ENCODE measurements around the gene MAGI2.
"Not testable (repeated sequence)": the region's sequence is repeated elsewhere in the genome, so short reads cannot be mapped to it uniquely, and the experiment has no call there.

The MAGI2 gene

DNA sequence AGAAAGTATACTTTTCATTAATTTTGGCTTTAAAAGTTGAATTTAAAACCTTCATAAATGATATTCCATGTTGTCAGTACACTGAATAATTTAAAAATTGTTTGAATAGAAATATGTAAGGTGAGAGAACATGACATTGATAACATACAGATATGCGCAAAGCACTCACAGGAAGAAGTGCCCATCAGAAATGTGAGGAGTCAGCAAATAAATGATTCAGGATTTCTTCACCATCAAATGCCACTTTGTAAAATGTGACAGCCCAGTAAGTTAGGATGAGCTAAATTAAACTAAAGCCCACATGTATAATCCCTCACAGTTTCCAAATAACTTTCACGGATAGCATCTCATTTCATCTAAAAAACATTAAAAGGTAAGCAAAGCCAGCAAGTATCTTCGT, 417.6 kb downstream of the MAGI2 start:
- DNase-seq = no peak

DNA sequence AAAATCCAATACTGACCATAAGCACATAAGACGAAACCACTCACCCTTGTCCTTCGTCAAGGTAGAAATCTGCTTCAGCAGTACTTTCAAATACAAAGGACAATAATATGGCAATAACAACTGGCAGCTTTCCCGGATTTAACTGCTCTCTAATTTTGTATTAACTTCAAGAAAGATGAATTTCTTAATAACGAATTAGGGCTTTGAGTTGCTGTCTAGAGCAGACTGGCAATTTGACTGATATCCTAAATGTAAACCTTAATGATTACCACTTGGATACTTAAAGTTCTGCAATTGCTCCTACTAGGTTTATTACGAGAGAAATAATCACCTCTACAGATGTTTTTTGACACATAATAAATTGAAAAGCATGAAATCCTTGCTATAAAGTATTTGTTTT, 418.7 kb downstream of the MAGI2 start:
- DNase-seq = no peak

DNA sequence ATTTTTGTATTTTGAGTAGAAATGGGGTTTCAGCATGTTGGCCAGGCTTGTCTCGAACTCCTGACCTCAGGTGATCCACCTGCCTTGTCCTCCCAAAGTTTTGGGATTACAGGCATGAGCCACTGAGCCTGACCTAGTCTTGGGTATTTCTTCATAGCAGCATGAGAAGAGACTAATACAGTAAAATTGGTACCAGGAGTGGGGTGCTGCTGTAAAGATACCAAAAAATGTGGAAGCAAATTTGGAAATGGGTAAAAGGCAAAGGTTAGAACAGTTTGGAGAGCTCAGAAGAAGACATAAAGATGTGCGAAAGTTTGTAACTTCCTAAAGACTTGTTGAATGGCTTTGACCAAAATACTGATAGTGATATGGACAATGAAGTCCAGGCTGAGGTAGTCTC, 433.8 kb downstream of the MAGI2 start:
- DNase-seq = not testable (repeated sequence)

DNA sequence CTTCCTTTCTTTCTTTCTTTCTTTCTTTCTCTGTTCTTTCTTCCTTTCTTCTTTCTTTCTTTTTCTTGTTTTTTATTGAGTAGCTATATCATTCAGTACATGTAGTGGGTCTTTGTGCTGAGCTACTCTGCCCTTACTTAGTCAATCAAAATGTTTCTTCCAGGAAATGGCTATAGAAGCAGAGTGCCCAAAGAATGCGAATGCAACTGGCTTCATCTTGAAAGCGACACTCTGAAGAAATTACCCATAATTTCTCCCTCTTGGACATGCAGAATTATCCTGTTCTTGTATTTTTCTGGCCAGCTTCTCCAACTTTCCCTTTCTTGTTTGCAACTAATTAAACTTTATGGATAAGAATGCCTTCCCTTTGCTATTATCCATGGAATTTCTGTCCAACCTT, 441.5 kb downstream of the MAGI2 start:
- DNase-seq = no peak

DNA sequence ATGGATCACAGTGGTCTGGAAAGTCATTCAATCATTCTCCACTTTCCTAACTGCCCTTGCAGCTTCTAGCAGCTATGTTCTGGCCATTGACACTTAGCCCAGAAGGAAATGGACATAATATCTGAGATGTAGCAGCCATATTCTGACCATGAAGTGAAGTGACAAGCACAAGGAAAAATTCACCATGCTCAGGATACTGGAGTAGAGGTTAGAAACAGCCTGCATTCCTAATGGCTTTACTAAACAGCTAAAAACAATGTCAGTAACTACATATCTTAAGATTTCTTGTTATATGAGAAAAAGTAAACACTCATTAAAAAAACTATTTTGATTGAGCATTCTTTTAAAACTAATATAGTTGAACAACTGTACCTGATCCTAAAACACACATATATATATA, 443.8 kb downstream of the MAGI2 start:
- DNase-seq = no peak

DNA sequence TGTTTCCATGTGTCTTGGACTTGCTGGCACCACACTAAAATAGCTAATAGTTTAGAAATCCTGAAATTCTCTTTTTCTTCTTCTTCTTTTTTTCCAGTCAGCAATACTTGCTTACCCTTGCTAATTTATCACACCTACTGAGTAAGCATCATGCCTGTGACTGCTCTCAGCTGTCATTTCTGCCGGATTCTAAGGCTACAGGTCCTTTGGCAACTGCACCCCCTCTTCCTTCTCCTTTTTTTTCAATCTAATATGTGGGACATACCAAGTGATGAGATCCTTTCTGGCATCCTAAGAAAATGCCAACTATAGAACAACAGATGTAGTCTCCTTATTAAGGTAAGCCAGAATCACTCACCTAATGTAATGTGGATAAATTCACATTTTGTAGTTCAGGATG, 444.7 kb downstream of the MAGI2 start:
- DNase-seq = no peak

DNA sequence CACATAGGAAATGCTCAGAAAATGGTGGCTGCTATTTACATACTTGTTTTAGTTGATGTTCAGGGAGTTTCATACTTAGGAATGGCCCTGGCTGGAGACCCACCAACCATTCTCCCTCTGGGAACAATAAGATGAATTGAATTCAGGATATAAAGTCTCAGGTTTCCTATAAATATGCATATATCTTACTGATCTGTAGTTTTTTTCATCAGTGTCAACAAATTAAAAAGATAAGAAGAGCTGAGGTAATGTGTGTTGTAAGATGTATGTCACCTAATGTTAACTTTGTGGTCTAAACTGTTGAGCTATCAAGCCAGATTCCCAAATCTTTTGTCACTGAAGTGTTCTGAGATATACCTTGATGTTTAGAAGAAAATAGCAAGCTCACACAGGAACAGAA, 457.5 kb downstream of the MAGI2 start:
- DNase-seq = no peak

DNA sequence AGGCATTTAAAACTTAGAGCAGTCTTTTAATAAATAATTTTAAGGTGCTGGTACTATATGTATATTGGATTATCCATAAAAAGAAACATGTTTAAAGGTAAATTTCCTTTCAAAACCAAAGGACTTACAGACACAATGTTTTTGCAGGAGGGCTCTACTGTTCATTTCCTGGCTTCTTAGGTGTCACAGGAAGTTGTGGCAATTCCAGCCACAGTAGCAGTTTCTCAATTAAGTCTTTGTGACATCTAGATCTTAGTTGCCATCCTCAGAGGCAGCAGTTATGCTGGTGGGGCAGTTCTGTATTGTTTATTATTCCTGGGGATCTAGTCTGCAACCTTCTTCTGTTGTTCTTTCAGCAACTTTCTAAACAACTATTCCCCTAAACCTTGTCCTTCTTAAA, 460.1 kb downstream of the MAGI2 start:
- DNase-seq = no peak

DNA sequence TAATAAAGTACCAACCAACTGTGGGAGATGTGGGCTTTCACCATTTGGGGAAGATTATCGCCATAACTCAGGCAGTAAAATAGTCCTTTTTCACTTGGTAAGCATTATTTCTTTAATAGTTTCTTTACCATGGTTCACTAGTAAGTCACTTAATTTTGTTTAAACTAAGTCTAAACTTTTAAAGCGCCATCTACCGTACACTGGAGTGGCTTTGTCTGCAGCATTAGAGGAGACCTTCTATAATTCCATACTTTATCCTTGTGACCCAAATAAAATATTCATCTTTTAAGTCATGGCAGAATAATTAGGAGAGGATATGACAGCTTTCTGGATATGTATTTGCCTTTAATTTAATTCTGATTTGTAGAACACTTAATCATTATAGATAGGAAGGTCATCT, 468.0 kb downstream of the MAGI2 start:
- no peak for DNase-seq

DNA sequence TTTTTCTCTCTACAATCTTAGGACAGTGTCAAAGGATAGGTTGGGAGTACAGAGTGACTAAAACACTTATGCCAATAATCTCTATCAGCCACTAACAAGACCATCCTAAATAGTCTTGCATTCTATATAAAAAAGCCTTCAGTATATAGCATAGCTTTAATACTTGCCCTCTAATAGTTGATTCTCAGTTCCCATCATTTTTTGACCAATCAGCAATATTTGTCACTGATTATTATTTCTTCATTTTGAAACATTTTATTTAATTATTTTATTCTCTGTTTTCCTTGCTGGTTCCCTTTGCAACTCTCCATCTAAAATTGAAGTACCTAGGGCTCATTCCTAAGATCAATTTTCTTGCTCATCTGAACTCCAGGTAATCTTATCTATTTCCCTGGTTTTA, 470.0 kb downstream of the MAGI2 start:
- DNase-seq = no peak

DNA sequence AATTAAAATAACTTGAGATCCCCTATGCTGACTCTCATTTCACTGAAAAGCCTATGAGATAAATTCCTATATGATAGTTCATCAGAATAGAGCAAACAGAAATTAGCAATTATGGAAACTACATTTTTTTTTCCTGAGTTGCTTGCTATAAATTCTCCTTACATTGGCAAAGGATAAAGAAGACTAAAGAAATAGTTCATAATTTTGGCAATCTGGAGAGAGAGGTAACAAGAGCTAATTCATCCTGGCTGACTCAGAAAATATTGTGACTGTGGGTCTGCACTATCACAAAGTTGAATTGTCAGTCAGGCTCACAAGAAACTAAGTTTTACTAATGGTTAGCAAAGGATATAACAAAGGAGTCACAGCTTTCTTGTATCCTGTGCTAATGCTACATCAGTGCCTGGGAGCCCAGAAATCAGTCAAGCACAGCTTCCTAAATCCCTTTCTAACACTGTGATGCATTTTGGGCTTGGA, 483.0 kb downstream of the MAGI2 start:
- DNase-seq = no peak

DNA sequence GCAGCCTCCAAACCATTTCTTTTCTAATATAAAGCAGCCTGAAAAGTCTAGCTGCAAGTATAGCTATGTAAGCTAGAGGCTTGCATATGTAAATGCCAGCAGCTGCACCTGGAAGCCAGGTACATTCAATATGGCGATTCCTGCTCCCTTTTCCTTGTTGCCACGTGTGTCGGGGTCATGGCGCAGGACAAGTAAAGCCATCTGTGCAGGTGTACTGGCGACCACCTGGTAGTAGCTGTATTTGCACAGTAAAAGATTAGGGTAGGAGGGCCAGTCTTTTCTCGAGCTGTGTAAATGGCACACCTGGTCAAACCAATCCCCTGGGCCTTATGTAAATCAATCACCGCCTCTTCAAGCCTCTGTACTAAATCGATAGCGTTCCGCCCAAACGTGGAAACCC, 484.5 kb downstream of the MAGI2 start:
- no peak for DNase-seq

DNA sequence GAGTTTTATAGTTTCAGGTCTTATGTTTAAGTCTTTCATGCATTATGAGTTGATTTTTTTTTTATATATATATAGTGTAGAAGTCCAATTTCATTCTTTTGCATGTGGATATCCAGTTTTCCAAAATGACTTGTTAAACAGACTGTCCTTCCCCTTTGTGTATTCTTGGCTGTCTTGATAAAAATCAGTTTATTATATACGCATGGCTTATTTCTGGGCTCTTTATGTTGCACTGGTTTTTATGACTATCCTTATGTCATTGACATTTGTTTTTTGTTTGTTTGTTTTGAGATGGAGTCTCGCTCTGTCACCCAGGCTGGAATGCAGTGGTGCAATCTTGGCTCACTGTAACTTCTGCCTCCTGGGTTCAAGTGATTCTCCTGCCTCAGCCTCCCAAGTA, 485.9 kb downstream of the MAGI2 start:
- not testable (repeated sequence) for DNase-seq

DNA sequence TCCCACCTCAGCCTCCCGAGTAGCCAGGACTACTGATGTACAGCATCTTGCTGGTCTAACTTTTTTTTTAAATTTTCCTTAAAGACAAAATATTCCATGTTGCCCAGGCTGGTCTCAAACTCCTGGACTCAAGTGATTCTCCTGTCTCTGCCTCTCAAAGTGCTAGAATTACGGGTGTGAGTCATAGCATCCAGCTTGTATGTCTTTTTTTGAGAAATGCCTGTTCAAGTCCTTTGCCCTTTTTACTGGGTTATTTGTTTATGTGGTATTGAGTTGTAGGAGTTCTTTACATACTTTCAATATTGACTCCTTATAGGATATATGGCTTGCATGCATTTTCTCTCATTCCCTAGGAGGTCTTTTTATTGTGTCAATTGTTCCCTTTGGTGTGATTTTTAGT, 486.4 kb downstream of the MAGI2 start:
- DNase-seq = no peak

DNA sequence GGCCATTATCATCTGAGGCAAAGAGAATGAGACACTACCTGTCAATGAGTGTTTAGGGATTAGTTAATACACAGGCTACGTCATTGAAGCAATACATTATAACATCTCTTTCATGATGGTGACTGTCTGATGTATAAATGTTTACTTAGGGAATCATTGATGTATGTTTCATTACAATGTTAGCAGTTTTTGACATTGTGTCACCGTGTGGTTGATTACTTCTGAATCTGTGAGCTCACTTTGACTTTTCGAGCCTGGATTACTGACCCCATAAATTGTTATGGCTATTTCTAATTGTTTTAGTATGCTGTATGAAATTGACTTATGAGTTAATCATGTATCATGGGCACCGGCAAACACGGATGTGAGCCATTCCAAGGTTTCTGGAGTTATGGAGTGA, 494.0 kb downstream of the MAGI2 start:
- no peak for DNase-seq

DNA sequence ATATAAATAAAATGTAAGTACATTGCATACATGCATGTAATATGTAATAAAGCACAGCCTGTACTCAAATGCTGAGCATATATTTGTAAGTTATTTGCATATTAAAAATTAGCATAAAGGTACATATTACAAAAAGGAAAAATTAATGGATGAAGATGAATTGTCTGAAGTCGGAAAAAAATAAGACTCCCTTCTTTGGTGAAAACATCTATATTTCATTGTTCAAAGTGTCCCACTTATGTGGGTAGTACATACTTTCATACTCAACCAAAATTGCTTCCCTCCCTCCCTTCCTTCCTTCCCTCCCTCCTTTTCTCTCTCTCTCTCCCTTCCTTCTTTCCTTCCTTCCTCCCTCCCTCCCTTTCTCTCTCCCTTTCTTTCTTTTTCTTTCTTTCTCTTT, 498.1 kb downstream of the MAGI2 start:
- no peak for DNase-seq

DNA sequence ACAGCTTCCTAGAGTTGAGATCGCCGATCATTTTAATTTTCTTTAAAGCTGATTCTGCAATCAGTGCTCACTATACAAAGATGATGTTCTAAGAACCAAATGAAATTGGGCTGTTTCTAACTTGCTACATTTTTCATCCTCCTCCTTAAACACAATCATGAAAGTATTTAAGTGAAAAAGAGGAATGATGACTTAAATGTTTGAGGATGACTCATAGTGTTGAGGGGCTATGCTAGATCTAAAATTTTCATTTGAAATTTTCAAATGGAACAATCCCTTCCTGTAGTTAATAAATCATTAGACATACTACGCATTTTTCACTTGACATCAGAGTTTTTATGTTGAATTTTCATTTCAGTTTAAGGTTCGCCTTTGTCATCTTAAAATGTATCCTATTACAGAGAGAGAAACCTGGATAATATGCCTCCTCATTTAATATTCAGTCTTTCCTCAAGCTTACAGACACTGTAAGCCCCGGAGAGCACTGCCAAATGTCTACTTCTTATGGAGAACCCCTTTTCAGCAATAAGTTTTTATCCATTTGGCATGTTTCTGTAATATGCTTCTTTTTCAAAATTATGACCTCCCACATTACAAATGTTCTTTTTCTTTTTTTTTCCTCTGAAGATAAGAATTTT, 499.6 kb downstream of the MAGI2 start:
- DNase-seq = no peak

DNA sequence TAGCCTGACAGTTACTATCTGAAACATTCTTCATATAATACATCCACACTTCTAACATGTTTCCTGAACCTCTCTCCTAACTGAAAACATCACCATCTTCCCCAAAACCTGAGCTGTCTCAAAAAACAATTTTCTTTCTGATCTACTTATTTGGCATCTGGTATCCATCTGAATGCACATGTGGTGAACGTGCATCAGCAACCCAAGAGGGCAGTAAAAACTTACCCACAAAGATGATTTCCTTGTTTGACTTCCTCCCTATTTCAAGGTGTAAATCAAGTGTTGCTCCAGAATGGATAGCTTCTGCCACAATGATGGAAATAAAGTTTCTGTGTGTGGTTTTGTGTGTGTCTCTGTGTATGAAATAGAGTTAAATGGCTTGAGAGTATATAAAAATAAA, 500.4 kb downstream of the MAGI2 start:
- no peak for DNase-seq

DNA sequence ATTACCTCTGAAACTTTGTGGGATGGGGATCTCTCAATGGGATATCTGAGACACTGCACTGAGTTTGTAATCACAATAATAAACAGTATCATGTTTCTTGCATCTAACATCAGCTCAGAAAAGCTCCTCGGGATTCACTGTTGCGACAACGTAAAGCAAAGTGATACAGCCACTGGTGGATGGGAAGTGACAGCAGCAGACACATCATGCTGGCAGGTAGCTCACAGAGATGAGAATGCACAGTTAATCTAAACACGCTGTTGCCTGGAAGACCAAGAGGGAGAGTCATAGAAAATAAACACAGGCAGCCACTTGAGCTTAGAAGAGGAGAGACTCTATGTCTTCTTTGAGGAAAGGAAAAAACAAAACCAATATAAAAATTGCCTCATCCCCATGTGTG, 513.8 kb downstream of the MAGI2 start:
- no peak for DNase-seq

DNA sequence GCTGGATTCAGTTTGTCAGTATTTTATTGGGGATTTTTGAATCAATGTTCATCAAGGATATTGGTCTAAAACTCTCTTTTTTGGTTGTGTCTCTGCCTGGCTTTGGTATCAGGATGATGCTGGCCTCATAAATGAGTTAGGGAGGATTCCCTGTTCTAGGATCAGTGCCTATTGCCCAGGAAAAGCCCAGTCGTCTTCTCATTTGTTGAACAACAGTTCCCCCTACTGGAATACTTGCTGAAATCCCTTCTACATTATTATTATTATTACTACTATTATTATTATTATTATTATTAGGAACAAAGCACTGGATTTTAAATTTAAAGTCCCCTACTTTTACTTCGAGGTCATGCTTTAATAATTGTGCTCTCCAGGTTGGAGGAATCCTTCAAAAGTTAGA, 528.9 kb downstream of the MAGI2 start:
- DNase-seq = peak; percentile 18

DNA sequence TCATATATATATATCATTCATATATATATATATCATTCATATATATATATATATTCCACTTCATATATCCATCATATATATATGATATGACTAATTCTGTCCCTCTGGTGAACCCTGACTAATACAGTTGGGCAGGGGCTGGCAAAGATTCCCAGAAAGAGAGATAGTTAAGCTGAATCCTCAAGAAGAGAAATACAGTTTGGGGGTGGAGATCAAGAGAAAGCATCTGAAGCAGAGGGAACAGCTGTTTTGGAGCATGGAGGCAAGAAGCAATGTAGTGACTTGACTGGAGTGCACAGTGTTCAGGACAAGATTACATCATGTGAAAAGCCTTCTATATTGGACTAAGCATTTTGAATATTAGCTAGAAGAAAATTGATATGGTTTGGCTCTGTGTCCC, 540.7 kb downstream of the MAGI2 start:
- DNase-seq = no peak

DNA sequence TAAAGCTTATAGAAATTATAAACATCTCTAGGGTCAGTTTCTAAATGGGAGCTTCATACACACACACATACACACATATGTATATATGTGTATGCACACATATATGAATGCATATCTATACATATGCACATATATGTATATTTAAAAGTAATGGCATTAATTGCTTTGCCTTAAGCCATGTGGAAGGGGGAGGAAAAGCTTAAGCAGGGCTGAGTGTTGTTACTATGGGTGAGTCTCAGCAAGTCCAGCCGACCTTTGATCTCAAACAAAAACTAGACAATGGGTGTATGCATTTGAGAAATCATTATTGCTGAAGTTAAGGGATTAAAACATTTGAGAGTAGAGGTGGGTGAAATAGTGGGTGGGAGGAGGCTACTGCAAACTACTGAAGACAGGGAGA, 546.7 kb downstream of the MAGI2 start:
- DNase-seq = no peak

DNA sequence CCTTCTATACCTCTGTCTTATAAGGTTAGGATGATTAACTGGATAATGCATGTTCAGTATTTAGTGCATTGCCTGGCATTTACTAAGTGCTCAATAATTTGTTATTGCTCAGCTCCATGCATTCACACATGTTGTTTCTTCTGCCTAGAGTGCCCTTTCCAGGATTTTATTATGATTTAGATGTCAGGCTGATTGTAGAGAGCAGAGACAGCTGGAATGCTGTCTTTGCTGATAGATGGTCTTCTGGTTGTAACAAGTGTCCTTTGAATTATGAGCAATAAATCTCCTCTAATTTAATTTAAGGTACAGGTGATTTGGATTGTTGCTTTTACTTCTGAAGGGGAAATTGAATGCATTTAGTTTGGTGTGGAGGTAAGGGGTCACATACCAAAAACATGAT, 548.0 kb downstream of the MAGI2 start:
- DNase-seq = no peak

DNA sequence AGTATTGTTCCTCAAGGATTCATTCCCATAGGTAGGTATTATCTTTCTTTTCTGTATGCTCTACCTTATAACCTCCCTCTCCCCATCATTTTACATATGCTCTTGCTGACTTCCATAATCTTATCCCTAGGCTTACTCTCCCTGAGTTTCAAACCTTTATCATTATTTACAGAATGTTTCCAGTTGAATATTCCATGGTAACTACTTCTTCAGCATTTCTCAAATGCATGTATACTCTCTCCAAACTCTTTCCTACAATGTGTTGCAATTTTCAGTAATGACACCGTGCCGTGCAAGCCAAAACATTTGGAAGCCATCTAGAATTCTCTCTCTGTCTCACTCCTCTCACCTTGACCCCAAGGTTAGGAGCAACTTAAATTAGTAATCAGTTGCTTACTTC, 548.5 kb downstream of the MAGI2 start:
- no peak for DNase-seq

DNA sequence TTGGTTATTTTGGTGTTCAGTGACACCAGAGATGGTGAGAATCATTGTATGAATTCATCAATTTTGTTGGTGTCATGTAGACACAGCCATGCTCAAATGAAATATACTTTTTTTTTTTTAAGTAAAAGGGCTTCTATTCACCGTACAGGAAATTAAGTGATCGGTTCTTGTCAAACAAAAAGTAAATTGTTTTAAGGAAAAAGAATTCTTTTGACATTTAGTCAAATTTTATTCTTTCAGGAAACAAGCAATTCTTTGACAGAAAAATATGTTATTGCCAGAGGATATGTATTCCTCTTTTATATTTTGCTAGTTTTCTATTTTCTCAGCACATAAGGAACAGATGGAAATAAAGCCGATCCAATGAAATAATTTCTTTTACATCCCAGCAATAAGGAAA, 551.9 kb downstream of the MAGI2 start:
- no peak for DNase-seq

DNA sequence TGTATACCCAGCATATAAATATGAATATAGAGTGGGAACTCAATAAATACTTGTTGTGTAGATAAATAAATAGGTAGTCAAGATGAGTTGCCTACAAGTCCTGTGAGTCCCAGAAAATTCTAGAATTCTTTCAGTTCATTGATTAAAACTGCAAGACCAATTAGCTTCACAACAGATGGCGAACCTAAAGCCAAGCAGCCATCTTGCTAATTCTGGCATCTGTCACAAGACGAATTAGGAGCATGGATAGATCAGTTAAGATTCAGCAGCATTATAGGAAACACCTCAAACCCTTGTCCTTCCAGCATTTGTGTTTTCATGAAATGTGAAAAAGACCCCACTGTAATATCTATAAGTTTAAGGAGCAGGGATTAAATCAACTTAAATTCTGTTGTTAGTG, 552.7 kb downstream of the MAGI2 start:
- no peak for DNase-seq

Data from COR-L47 (cell line).